Measurements from ENCODE around the gene ANKRD40.

GRCh38 chr17:50737118-50737698, 29.5 kb upstream of the ANKRD40 start:
- TF ChIP-seq ARNT (IDR thresholded peaks at IDR 0.05) (no peak), FOXM1 (IDR thresholded peaks at IDR 0.05; ENCODE audit: borderline replicate concordance) (no peak), PKNOX1 (IDR thresholded peaks at IDR 0.05) (no peak), FOXA1 (IDR thresholded peaks at IDR 0.05) (no peak), SP1 (IDR thresholded peaks at IDR 0.05) (no peak), SUZ12 (IDR thresholded peaks at IDR 0.05) (no peak), FOXK2 (IDR thresholded peaks at IDR 0.05) (no peak), ELF4 (IDR thresholded peaks at IDR 0.05) (no peak), HDGF (IDR thresholded peaks at IDR 0.05; ENCODE audit: borderline replicate concordance) (no peak), LEF1 (IDR thresholded peaks at IDR 0.05; ENCODE audit: borderline replicate concordance) (no peak), NFRKB (IDR thresholded peaks at IDR 0.05) (no peak), ZNF384 (IDR thresholded peaks at IDR 0.05) (no peak)
